ENCODE data around the gene GPATCH2L. TPM values are rescaled to one million over a fixed set of nuclear protein-coding genes. Genes with fewer than 3 reads are reported as not detected.

The GPATCH2L gene
- total and polyA plus RNA-seq, 2 donors (not counting 1 experiment from before 2014, with no cell fraction given), result 19.4 to 50.5 TPM

DNA sequence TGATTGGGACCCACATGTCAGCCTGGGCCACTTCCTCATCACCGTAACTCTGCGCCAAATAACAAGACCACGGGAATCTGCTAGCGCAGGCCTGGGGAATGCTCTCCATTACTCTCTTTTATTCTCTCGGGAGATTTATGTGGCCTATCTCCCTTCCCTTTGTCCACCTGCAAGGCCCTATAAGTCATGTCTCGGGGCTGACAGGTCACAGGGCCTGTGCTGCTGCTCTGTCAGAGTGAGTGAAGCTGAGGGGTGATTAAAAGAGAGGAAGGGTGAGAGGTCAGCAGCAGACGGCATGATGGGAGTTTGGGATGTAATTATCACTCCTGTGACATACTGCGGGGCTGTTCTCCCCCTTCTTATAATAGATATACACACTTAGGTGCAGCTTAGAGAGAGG is 26.2 kb upstream of the GPATCH2L start:
- H3K9ac ChIP-seq (ENCODE audit: insufficient read depth, low read length), result no peak overlapping the region
- H2AFZ ChIP-seq (ENCODE audit: low read length), result no peak overlapping the region
- no peaks in the 10 kb centered on the region for H3K4me1 ChIP-seq (ENCODE audit: control insufficient read depth, extremely low read depth, insufficient read depth, low read length)
- H3K27ac ChIP-seq (ENCODE audit: insufficient read depth, low read length), result no peak overlapping the region
- H3K36me3 ChIP-seq (ENCODE audit: control insufficient read depth, insufficient read depth, low read length), result no peaks in the 10 kb centered on the region
- H3K79me2 ChIP-seq (ENCODE audit: control insufficient read depth, insufficient read depth, low read length), result no peaks in the 10 kb centered on the region
- no peaks in the 10 kb centered on the region for H4K20me1 ChIP-seq (ENCODE audit: control insufficient read depth, extremely low read depth, insufficient read depth, low read length)
- no peak for DNase-seq (ENCODE audit: low read depth in 2 of 2)
- H3K9me3 ChIP-seq (ENCODE audit: control insufficient read depth, insufficient read depth, low read depth, low read length), result no peaks in the 10 kb centered on the region
- H3K4me3 ChIP-seq (replicated peaks in 1 of 4; ENCODE audit: control extremely low read depth in 1 of 4, insufficient read depth in 1 of 4, low read depth in 3 of 4, low read length in 4 of 4), result no peak overlapping the region
- TF ChIP-seq EZH2 (IDR thresholded peaks at IDR 0.05; ENCODE audit: low read length, missing control alignments), result no peak
- TF ChIP-seq, protein P1, sequence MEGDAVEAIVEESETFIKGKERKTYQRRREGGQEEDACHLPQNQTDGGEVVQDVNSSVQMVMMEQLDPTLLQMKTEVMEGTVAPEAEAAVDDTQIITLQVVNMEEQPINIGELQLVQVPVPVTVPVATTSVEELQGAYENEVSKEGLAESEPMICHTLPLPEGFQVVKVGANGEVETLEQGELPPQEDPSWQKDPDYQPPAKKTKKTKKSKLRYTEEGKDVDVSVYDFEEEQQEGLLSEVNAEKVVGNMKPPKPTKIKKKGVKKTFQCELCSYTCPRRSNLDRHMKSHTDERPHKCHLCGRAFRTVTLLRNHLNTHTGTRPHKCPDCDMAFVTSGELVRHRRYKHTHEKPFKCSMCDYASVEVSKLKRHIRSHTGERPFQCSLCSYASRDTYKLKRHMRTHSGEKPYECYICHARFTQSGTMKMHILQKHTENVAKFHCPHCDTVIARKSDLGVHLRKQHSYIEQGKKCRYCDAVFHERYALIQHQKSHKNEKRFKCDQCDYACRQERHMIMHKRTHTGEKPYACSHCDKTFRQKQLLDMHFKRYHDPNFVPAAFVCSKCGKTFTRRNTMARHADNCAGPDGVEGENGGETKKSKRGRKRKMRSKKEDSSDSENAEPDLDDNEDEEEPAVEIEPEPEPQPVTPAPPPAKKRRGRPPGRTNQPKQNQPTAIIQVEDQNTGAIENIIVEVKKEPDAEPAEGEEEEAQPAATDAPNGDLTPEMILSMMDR (conservative IDR thresholded peaks at IDR 0.05 in 1 of 2, IDR thresholded peaks at IDR 0.05 in 1 of 2; ENCODE audit: low read depth in 1 of 2, low read length in 2 of 2), result no peak
- peaks cover 4% of the 10 kb centered on the region for H3K27me3 ChIP-seq (ENCODE audit: control insufficient read depth, insufficient read depth, low read length)
- no peak overlapping the region for H3K4me2 ChIP-seq (ENCODE audit: extremely low read depth, insufficient read depth, low read length)

DNA sequence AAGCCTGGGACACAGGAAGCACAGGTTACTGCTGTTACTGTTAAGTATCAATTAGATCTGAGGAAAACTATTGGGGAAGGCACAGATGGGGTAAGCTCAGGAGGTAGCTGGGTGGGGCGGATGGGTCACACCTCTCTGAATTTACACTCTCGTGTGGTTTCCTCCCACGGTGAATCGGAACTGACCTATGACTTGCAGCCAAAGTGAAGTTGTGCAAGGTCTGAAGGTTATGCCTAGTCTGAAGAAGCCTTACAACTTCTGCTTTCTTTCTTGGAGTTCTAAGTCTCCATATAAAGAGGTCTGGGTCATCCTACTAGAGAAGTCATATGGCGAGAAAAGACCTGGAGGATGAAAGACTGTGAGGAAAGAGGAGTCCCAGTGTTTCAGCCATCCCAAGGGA is 25.6 kb upstream of the GPATCH2L start:
- Histone ChIP-seq H3K4me1 (ENCODE audit: control insufficient read depth, extremely low read depth, insufficient read depth, low read length) (no peaks in the 10 kb centered on the region), H3K79me2 (ENCODE audit: control insufficient read depth, insufficient read depth, low read length) (no peaks in the 10 kb centered on the region), H3K27me3 (ENCODE audit: control insufficient read depth, insufficient read depth, low read length) (peaks cover 8% of the 10 kb centered on the region), H3K27ac (ENCODE audit: insufficient read depth, low read length) (no peak overlapping the region), H4K20me1 (ENCODE audit: control insufficient read depth, extremely low read depth, insufficient read depth, low read length) (no peaks in the 10 kb centered on the region), H3K4me3 (replicated peaks in 1 of 4; ENCODE audit: control extremely low read depth in 1 of 4, insufficient read depth in 1 of 4, low read depth in 3 of 4, low read length in 4 of 4) (no peak overlapping the region), H3K36me3 (ENCODE audit: control insufficient read depth, insufficient read depth, low read length) (no peaks in the 10 kb centered on the region), H3K4me2 (ENCODE audit: extremely low read depth, insufficient read depth, low read length) (no peak overlapping the region), H3K9ac (ENCODE audit: insufficient read depth, low read length) (no peak overlapping the region), H2AFZ (ENCODE audit: low read length) (no peak overlapping the region), H3K9me3 (ENCODE audit: control insufficient read depth, insufficient read depth, low read depth, low read length) (no peaks in the 10 kb centered on the region)
- TF ChIP-seq, protein P1 (conservative IDR thresholded peaks at IDR 0.05 in 1 of 2, IDR thresholded peaks at IDR 0.05 in 1 of 2; ENCODE audit: low read depth in 1 of 2, low read length in 2 of 2), result no peak
- no peak for TF ChIP-seq EZH2 (IDR thresholded peaks at IDR 0.05; ENCODE audit: low read length, missing control alignments)
- DNase-seq (ENCODE audit: low read depth in 2 of 2), result no peak

- no peak for TF ChIP-seq EZH2 (IDR thresholded peaks at IDR 0.05; ENCODE audit: low read length, missing control alignments)
- TF ChIP-seq, protein P1 (conservative IDR thresholded peaks at IDR 0.05 in 1 of 2, IDR thresholded peaks at IDR 0.05 in 1 of 2; ENCODE audit: low read depth in 1 of 2, low read length in 2 of 2), result no peak
- peaks cover 13% of the 10 kb centered on the region for H3K27me3 ChIP-seq (ENCODE audit: control insufficient read depth, insufficient read depth, low read length)
Observed at GRCh38 chr14:76129851-76130576, 21.7 kb upstream of the GPATCH2L start.

More at GRCh38 chr14:76129851-76130576, 21.7 kb upstream of the GPATCH2L start:
- Histone ChIP-seq H3K9me3 (ENCODE audit: control insufficient read depth, insufficient read depth, low read depth, low read length) (no peaks in the 10 kb centered on the region), H3K4me3 (replicated peaks in 1 of 4; ENCODE audit: control extremely low read depth in 1 of 4, insufficient read depth in 1 of 4, low read depth in 3 of 4, low read length in 4 of 4) (no peak overlapping the region), H3K36me3 (ENCODE audit: control insufficient read depth, insufficient read depth, low read length) (no peaks in the 10 kb centered on the region), H3K27ac (ENCODE audit: insufficient read depth, low read length) (no peak overlapping the region), H3K9ac (ENCODE audit: insufficient read depth, low read length) (no peak overlapping the region), H3K79me2 (ENCODE audit: control insufficient read depth, insufficient read depth, low read length) (no peaks in the 10 kb centered on the region), H2AFZ (ENCODE audit: low read length) (no peak overlapping the region), H4K20me1 (ENCODE audit: control insufficient read depth, extremely low read depth, insufficient read depth, low read length) (no peaks in the 10 kb centered on the region), H3K4me2 (ENCODE audit: extremely low read depth, insufficient read depth, low read length) (no peak overlapping the region), H3K4me1 (ENCODE audit: control insufficient read depth, extremely low read depth, insufficient read depth, low read length) (no peaks in the 10 kb centered on the region)
- DNase-seq (ENCODE audit: low read depth in 2 of 2), result no peak
